Smooth muscle cell (in vitro differentiated cells): Measurements from ENCODE around the gene ZSWIM4. TPM values are rescaled to one million over a fixed set of nuclear protein-coding genes. Genes with fewer than 3 reads are reported as not detected.

ENCODE experiments used
- DNase-seq: peaks from one replicate; lab custom pipeline; 2025; ENCODE audit not compliant: unreplicated experiment; lab: John Stamatoyannopoulos, UW
- H2AFZ ChIP-seq: fragments of 200-600 bp; sonication (generic); 2 replicates; pipeline ENCODE4 v1.6.0; 2016; ENCODE audit warnings: antibody characterized with exemption, low read depth, mild to moderate bottlenecking
- H3F3A ChIP-seq: fragments of 200-600 bp; sonication (generic); 2 replicates; pipeline ENCODE4 v1.6.0; 2017; ENCODE audit warnings: antibody characterized with exemption, low read depth
- H3K27ac ChIP-seq: fragments of 200-600 bp; sonication (generic); 2 replicates; pipeline ENCODE4 v1.5.1; 2016; ENCODE audit warnings: low read depth, mild to moderate bottlenecking
- H3K27me3 ChIP-seq: fragments of 200-600 bp; sonication (generic); 2 replicates; pipeline ENCODE4 v1.6.1; 2016; ENCODE audit warnings: low read depth, mild to moderate bottlenecking
- H3K36me3 ChIP-seq: fragments of 200-600 bp; sonication (generic); 2 replicates; pipeline ENCODE4 v1.5.1; 2016; ENCODE audit warnings: low read depth
- H3K4me1 ChIP-seq: fragments of 200-600 bp; sonication (generic); 2 replicates; pipeline ENCODE4 v1.5.1; 2016; ENCODE audit warnings: low read depth
- H3K4me2 ChIP-seq: fragments of 200-600 bp; sonication (generic); 2 replicates; pipeline ENCODE4 v1.6.0; 2016; ENCODE audit warnings: mild to moderate bottlenecking
- H3K4me3 ChIP-seq: fragments of 200-600 bp; sonication (generic); 2 replicates; pipeline ENCODE4 v1.5.1; 2016; ENCODE audit warnings: mild to moderate bottlenecking
- H3K79me2 ChIP-seq: fragments of 200-600 bp; sonication (generic); 2 replicates; pipeline ENCODE4 v1.6.0; 2016; ENCODE audit warnings: low read depth, mild to moderate bottlenecking
- H3K9ac ChIP-seq: fragments of 200-600 bp; sonication (generic); 2 replicates; pipeline ENCODE4 v1.6.0; 2016; ENCODE audit warnings: low read depth
- H3K9me3 ChIP-seq: fragments of 200-600 bp; sonication (generic); replicated peaks from 2 replicates; pipeline ENCODE4 v1.5.1; 2016; ENCODE audit warnings: low read depth
- H4K20me1 ChIP-seq: fragments of 200-600 bp; sonication (generic); 2 replicates; pipeline ENCODE4 v1.6.0; 2016; ENCODE audit warnings: low read depth
- CTCF ChIP-seq: fragments of 200-600 bp; sonication (generic); IDR thresholded peaks from 2 replicates; pipeline ENCODE4 v1.5.1; 2017; ENCODE audit warnings: borderline replicate concordance, mild to moderate bottlenecking, antibody characterized with exemption; ENCODE audit not compliant: insufficient read depth, poor library complexity, severe bottlenecking
- WGBS: methylation state at CpG from one replicate; pipeline ENCODE4 v1.1.7; 2016; ENCODE audit warnings: low lambda C conversion rate; 5-methylcytosine and 5-hydroxymethylcytosine counted together
- polyA plus RNA-seq: library from polyadenylated mRNA; unstranded; fragments of >200 nt; fragmentation: Nextera tagmentation; extraction: Ambion mirVana; gene quantifications from 2 replicates; pipeline ENCODE4 v1.2.1, GENCODE V29; 2016
- total RNA-seq: library from RNA; depleted of rRNA; stranded (reverse); fragments of >200 nt; gene quantifications from 2 replicates; pipeline ENCODE4 v1.2.3, GENCODE V29; 2014

The ZSWIM4 gene
- total and polyA plus RNA-seq, 2 experiments from 2014 or later = 3.0 to 5.8 TPM

GRCh38 chr19:13764101-13764807, 31.0 kb upstream of the ZSWIM4 start, which contains the start of gene MRI1:
MRI1 (plus strand) TSS chr19:13764522; CDS start chr19:13764589, 67 bp downstream.
- no peaks in the 10 kb centered on the region for H3K27me3 ChIP-seq
- peak within 1 kb of the TSS; percentile 66 for H2AFZ ChIP-seq
- H3K9ac ChIP-seq = peak within 1 kb of the TSS; percentile 39
- 34% methylated on average over 34 of the region's 67 CpGs for WGBS
- H3K4me1 ChIP-seq = no peaks in the 10 kb centered on the region
- no peaks in the 10 kb centered on the region for H3K79me2 ChIP-seq
- H3K4me2 ChIP-seq = peak within 1 kb of the TSS; percentile 93
- H3K4me3 ChIP-seq = peak within 1 kb of the TSS; percentile 73
- no peak within 1 kb of the TSS for H3K27ac ChIP-seq
- peak; percentile 32 for DNase-seq
- H4K20me1 ChIP-seq = no peaks in the 10 kb centered on the region
- H3K9me3 ChIP-seq = no peaks in the 10 kb centered on the region
- no peaks in the 10 kb centered on the region for H3K36me3 ChIP-seq
- no peak for TF ChIP-seq CTCF
- no peaks in the 10 kb centered on the region for H3F3A ChIP-seq

DNA sequence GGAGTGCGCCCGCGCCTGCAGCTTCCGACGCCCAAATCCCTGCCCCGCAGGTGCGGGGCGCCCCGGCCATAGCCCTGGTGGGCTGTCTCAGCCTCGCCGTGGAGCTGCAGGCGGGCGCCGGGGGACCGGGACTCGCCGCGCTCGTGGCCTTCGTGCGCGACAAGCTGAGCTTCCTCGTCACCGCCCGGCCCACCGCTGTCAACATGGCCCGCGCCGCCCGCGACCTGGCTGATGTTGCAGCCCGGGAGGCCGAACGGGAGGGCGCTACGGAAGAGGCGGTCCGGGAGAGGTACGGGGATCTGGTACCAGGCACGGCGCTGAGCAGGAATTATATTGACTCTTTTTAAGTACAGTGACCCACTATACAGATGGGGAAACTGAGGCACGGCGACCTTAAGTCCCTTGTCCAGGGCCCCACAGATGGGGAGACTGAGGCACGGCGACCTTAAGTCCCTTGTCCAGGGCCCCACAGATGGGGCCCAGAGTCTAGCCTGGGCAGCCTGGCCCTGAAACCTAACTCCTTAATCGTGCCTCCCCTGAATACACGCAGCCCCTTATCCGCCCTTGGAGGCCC, 30.3 kb upstream of the ZSWIM4 start:
- peak overlapping the region; percentile 73 for H3K4me3 ChIP-seq
- no peaks in the 10 kb centered on the region for H3K4me1 ChIP-seq
- H3F3A ChIP-seq = no peaks in the 10 kb centered on the region
- 4% methylated on average over 43 of the region's 48 CpGs for WGBS
- no peak overlapping the region for H3K27ac ChIP-seq
- no peaks in the 10 kb centered on the region for H3K79me2 ChIP-seq
- peak; percentile 7 for DNase-seq
- TF ChIP-seq CTCF = no peak
- H3K4me2 ChIP-seq = peak overlapping the region; percentile 93
- peak overlapping the region; percentile 39 for H3K9ac ChIP-seq
- H4K20me1 ChIP-seq = no peaks in the 10 kb centered on the region
- H3K9me3 ChIP-seq = no peaks in the 10 kb centered on the region
- H3K27me3 ChIP-seq = no peaks in the 10 kb centered on the region
- no peaks in the 10 kb centered on the region for H3K36me3 ChIP-seq
- peak overlapping the region; percentile 66 for H2AFZ ChIP-seq

DNA sequence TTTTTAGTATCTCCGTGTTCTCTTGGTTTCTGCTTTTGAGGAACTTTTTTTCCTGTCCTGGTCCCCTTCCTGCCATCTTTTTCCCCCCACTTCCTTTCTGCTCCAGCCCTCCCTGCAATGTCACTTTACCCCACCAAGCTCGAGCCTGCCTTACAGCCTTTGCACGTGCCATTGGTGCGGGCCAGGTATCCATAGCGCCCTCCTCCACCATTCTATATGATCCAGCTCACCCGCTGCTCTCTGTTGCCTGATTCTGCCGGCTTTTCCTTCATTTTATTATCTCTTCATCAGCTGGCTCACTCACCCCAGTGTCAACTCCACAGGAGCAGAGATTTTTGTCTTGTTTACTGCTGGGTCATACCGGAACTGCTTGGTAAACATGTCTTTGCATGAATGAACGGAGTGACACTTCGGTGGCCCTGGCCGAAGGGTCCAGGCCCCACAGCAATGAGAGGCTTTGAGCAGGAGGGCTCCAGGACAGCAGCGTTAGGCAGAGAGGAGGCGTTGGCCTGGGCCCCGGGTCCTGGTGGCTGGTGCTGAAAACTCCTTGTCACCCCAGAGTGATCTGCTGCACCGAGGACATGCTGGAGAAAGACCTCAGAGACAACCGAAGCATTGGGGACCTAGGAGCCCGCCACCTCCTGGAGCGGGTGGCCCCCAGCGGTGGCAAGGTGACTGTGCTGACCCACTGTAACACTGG, 29.7 kb upstream of the ZSWIM4 start:
- no peaks in the 10 kb centered on the region for H3K9me3 ChIP-seq
- no peaks in the 10 kb centered on the region for H3K79me2 ChIP-seq
- no peaks in the 10 kb centered on the region for H4K20me1 ChIP-seq
- no peak for DNase-seq
- H3K4me3 ChIP-seq = peak overlapping the region; percentile 73
- H3K9ac ChIP-seq = peak overlapping the region; percentile 39
- H3K27ac ChIP-seq = no peak overlapping the region
- WGBS = 60% methylated on average over 19 of the region's 19 CpGs
- H3K27me3 ChIP-seq = no peaks in the 10 kb centered on the region
- no peak overlapping the region for H2AFZ ChIP-seq
- peak overlapping the region; percentile 93 for H3K4me2 ChIP-seq
- peaks cover 2% of the 10 kb centered on the region for H3K36me3 ChIP-seq
- no peak for TF ChIP-seq CTCF
- H3F3A ChIP-seq = no peaks in the 10 kb centered on the region
- no peaks in the 10 kb centered on the region for H3K4me1 ChIP-seq
